CD4-positive, CD25-positive, alpha-beta regulatory T cell (primary cell): Measurements from ENCODE around the gene MAP4K2. TPM values are rescaled to one million over a fixed set of nuclear protein-coding genes. Genes with fewer than 3 reads are reported as not detected.
A peak's percentile ranks its signal among the peaks of the same experiment; 100 is the strongest.

Experiments used
- ATAC-seq, 2 donors: fragments of 150-1000 bp; cut with Tn5 transposase; one replicate each; pipeline ENCODE4 v1.10.0; 2021; ENCODE audit warnings: low read depth in 2 of 2, moderate number of reproducible peaks in 2 of 2, moderate library complexity in 1 of 2
- DNase-seq, 3 donors: peaks; one replicate each; pipeline versions ENCODE4 v3.0.0 to v3.0.0-alpha.2; 2012 to 2022; ENCODE audit warnings: mixed read lengths in 1 of 3
- H3K27ac ChIP-seq: one replicate; pipeline ENCODE4 v1.7.0; 2013; ENCODE audit warnings: mild to moderate bottlenecking, low read length; ENCODE audit not compliant: insufficient read depth, poor library complexity, severe bottlenecking
- H3K27me3 ChIP-seq: one replicate; pipeline ENCODE4 v1.7.0; 2013; ENCODE audit warnings: low read length; ENCODE audit not compliant: control insufficient read depth, insufficient read depth
- H3K36me3 ChIP-seq: one replicate; pipeline ENCODE4 v1.7.0; 2013; ENCODE audit warnings: mild to moderate bottlenecking, low read length, moderate library complexity; ENCODE audit not compliant: control insufficient read depth, insufficient read depth
- H3K4me1 ChIP-seq: 2 replicates; pipeline ENCODE4 v1.7.0; 2013; ENCODE audit warnings: mild to moderate bottlenecking, low read length; ENCODE audit not compliant: insufficient read depth, control insufficient read depth, poor library complexity, severe bottlenecking
- H3K4me3 ChIP-seq: one replicate; pipeline ENCODE4 v1.7.0; 2013; ENCODE audit warnings: low read depth, mild to moderate bottlenecking, low read length, moderate library complexity
- H3K9me3 ChIP-seq, 2 experiments: 1 replicate in 1 of 2; 2 replicates in 1 of 2; pipeline ENCODE4 v1.7.0; 2013; ENCODE audit warnings: low read length in 2 of 2, mild to moderate bottlenecking in 1 of 2, moderate library complexity in 1 of 2; ENCODE audit not compliant: control insufficient read depth in 2 of 2
- H3K27ac Mint-ChIP-seq, 3 donors: one replicate each; pipeline ENCODE4 v1.8.0; 2020 to 2022; ENCODE audit warnings: mild to moderate bottlenecking in 3 of 3, mixed read lengths in 3 of 3, moderate library complexity in 2 of 3
- H3K27me3 Mint-ChIP-seq: one replicate; pipeline ENCODE4 v1.8.0; 2022; ENCODE audit warnings: mild to moderate bottlenecking, mixed read lengths
- H3K36me3 Mint-ChIP-seq: one replicate; pipeline ENCODE4 v1.8.0; 2020; ENCODE audit warnings: mixed read lengths
- H3K4me1 Mint-ChIP-seq, 4 donors: one replicate each; pipeline ENCODE4 v1.8.0; 2020 to 2022; ENCODE audit warnings: mixed read lengths in 4 of 4, mild to moderate bottlenecking in 1 of 4
- H3K4me3 Mint-ChIP-seq, 4 donors: one replicate each; pipeline ENCODE4 v1.8.0; 2020 to 2022; ENCODE audit warnings: mild to moderate bottlenecking in 4 of 4, mixed read lengths in 4 of 4, moderate library complexity in 3 of 4
- H3K9me3 Mint-ChIP-seq, 7 donors: one replicate each; pipeline ENCODE4 v1.8.0; 2020 to 2022; ENCODE audit warnings: mixed read lengths in 7 of 7, mild to moderate bottlenecking in 3 of 7, moderate library complexity in 2 of 7
- polyA plus RNA-seq, 4 donors: library from polyadenylated mRNA; unstranded; fragments of 300-500 nt; fragmentation: Illumina TruSeq; gene quantifications; one replicate each; pipeline ENCODE4 v1.2.3, GENCODE V29; 2021
- total RNA-seq: library from RNA; stranded (reverse); gene quantifications from one replicate; pipeline ENCODE4 v1.2.3, GENCODE V29; 2022

Gene MAP4K2
- total and polyA plus RNA-seq, 5 donors from 2014 or later = 31.5 to 85.0 (median 35.2) TPM

DNA sequence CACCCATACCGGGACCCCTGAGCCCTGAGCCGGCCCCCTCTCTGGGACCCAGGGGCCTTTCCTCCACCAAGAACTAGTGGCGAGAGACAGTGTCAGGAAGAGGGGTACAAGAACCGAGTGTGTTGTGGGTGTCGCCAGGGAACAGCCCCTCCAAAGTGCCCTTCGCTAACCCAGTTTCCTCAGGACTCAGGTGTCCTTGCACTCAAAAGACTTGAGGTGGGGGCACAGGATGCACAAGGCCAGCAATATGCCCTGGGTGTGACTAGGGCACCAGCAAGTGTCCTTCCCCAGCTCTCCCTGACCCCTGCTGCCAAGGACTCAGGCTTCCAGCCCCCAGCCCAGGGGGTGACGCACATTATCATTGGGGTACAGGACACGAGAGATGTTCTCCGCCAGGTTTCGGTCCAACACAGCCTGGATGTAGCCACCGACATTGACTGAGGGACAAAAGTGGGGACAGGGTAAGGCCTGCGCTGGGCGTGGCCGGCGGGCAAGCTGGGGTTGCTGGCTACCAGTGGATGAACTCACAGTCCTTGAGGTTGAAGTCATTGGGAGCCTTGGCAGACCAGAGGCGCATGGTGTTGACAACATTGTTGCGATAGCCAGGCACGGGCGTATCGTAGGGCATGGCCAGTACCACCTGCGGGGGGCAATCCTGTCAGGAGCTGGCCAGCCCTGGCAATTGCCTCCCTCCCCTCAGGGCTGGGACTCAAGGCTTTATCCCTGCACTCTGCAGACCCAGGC, 47.9 kb downstream of the MAP4K2 start:
- no peak overlapping the region for H3K27ac ChIP-seq
- H3K27me3 ChIP-seq = no peaks in the 10 kb centered on the region
- no peaks in the 10 kb centered on the region for H3K27me3 Mint-ChIP-seq
- H3K36me3 ChIP-seq = peaks cover 9% of the 10 kb centered on the region
- peaks cover 19% of the 10 kb centered on the region for H3K36me3 Mint-ChIP-seq
- H3K4me3 ChIP-seq = no peak overlapping the region
- ATAC-seq (no peak), DNase-seq (no peak)
- peaks cover 22% of the 10 kb centered on the region for H3K4me1 ChIP-seq
- H3K9me3 Mint-ChIP-seq = peaks cover 0 to under 1% (median 0%) of the 10 kb centered on the region in 7 donors
- H3K4me3 Mint-ChIP-seq = no peak overlapping the region
- H3K27ac Mint-ChIP-seq = peak overlapping the region in 1 of 3 donors; percentile 46
- H3K4me1 Mint-ChIP-seq = peaks cover 5 to 57% (median 6%) of the 10 kb centered on the region in 4 donors
- no peaks in the 10 kb centered on the region for H3K9me3 ChIP-seq

DNA sequence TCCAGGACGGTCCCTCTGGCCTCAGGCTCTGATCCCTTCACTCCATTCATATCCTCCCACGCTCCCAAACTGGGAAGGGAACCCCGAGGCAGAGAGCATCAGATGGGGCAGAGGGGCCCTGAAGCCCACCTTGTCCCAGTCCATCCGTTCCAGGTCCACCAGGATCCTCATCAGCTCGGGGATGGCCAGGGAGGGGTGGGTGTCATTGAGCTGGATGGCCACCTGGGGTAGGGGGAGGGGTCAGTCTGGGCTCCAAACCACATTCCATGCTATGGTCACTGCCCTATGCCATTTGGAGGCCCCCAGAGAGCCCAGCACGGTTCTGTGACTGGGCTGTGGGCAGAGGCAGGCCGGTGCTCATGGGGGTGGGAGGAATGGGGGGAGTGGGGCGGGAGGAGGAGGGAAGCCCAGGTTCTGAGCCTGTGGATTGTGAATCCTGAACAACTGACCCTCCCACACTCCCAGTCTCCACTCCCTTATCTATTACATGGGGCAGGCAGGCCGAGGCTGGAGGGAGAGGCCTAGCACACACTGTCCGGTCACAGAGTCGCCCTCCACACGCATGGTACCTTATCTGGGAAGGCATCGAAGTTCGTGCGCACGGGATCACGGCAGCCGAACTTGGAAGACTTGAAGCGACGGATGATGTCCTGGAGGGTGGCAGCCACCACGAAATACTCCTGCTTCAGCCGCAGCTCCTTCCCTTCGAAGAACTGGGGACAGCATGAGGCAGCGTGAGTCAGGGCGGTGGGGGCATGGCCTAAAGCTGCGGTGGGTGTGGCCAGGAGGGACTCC, 48.7 kb downstream of the MAP4K2 start:
- Histone ChIP-seq H3K36me3 (peaks cover 9% of the 10 kb centered on the region), H3K4me3 (no peak overlapping the region), H3K4me1 (peaks cover 14% of the 10 kb centered on the region), H3K9me3 (no peaks in the 10 kb centered on the region), H3K27me3 (no peaks in the 10 kb centered on the region), H3K27ac (no peak overlapping the region)
- Mint-ChIP-seq H3K9me3 (peaks cover 0 to 1% (median 0%) of the 10 kb centered on the region in 7 donors), H3K27ac (peak overlapping the region in 1 of 3 donors; percentile 64), H3K36me3 (peaks cover 19% of the 10 kb centered on the region), H3K4me1 (peaks cover 4 to 50% (median 7%) of the 10 kb centered on the region in 4 donors), H3K4me3 (no peak overlapping the region), H3K27me3 (no peaks in the 10 kb centered on the region)
- ATAC-seq = no peak
- DNase-seq = no peak

DNA sequence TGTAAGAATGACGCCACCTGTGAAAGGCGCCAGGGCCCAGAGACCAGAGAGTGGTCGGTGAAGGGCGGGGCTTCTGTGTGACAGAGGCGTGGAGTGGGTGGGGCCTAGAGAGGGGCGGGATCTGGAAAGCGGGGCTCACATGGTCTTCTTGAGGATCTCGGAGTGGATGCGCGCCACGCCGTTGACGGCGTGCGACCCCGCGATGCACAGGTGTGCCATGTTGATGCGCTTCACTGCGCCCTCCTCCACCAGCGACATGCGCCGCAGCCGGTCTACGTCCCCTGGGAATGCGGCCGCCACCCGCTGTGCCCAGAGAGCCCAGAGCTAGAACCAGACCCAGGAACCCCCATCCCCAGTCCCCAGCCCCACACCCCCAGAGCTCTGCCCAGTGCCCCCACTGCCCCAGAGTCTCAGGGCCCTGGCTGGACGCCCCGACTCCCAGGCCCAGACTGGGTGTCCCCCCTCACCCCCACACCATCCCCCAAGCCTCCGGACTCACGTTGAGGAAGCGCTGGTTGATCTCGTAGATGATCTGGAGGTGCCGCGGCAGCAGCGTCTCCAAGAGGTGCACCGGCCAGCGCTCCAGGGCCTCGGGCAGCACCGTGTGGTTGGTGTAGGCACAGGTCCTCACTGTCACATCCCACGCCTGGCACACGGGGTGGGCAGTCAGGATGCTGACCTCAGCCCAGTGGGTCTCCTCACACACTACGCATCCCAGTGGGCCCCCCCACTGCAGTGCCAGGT, 49.5 kb downstream of the MAP4K2 start:
- DNase-seq = no peak

DNA sequence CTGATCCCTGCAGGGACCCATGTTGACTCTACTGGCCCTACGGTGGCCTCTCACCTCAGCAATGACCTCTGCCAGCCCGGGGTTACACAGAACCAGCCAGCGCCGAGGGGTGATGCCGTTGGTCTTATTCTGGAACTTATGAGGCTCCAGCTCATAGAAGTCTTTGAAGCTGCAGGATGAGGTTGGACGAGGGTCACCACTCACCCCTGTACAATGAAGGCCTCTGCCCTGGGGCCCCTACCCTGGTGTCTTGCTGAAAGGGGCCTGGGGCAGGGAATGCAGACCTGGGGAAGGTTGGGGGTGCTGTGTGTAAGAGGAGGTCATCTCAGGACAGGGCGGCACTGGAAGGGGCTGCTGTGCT, 50.0 kb downstream of the MAP4K2 start:
- peaks cover 19% of the 10 kb centered on the region for H3K36me3 Mint-ChIP-seq
- no peaks in the 10 kb centered on the region for H3K27me3 ChIP-seq
- H3K4me1 ChIP-seq = peaks cover 10% of the 10 kb centered on the region
- peaks cover 9% of the 10 kb centered on the region for H3K36me3 ChIP-seq
- no peak overlapping the region for H3K4me3 ChIP-seq
- ATAC-seq (no peak), DNase-seq (no peak)
- H3K27ac ChIP-seq = no peak overlapping the region
- H3K4me1 Mint-ChIP-seq = peaks cover 5 to 44% (median 9%) of the 10 kb centered on the region in 4 donors
- H3K9me3 Mint-ChIP-seq = peaks cover 0 to 1% (median 0%) of the 10 kb centered on the region in 7 donors
- H3K9me3 ChIP-seq = no peaks in the 10 kb centered on the region
- H3K27me3 Mint-ChIP-seq = no peaks in the 10 kb centered on the region
- peak overlapping the region in 1 of 3 donors; percentile 48 for H3K27ac Mint-ChIP-seq
- H3K4me3 Mint-ChIP-seq = no peak overlapping the region

More for the DNA sequence above, 49.5 kb downstream of the MAP4K2 start:
- H3K9me3 ChIP-seq = no peaks in the 10 kb centered on the region
- no peak for ATAC-seq
- H3K27ac Mint-ChIP-seq = peak overlapping the region in 1 of 3 donors; percentile 64
- no peak overlapping the region for H3K4me3 ChIP-seq
- no peak overlapping the region for H3K27ac ChIP-seq
- no peaks in the 10 kb centered on the region for H3K27me3 ChIP-seq
- H3K4me3 Mint-ChIP-seq = no peak overlapping the region
- H3K9me3 Mint-ChIP-seq = peaks cover 0 to 1% (median 0%) of the 10 kb centered on the region in 7 donors
- H3K36me3 Mint-ChIP-seq = peaks cover 19% of the 10 kb centered on the region
- H3K4me1 Mint-ChIP-seq = peaks cover 4 to 43% (median 7%) of the 10 kb centered on the region in 4 donors
- H3K4me1 ChIP-seq = peaks cover 10% of the 10 kb centered on the region
- H3K36me3 ChIP-seq = peaks cover 9% of the 10 kb centered on the region
- no peaks in the 10 kb centered on the region for H3K27me3 Mint-ChIP-seq

DNA sequence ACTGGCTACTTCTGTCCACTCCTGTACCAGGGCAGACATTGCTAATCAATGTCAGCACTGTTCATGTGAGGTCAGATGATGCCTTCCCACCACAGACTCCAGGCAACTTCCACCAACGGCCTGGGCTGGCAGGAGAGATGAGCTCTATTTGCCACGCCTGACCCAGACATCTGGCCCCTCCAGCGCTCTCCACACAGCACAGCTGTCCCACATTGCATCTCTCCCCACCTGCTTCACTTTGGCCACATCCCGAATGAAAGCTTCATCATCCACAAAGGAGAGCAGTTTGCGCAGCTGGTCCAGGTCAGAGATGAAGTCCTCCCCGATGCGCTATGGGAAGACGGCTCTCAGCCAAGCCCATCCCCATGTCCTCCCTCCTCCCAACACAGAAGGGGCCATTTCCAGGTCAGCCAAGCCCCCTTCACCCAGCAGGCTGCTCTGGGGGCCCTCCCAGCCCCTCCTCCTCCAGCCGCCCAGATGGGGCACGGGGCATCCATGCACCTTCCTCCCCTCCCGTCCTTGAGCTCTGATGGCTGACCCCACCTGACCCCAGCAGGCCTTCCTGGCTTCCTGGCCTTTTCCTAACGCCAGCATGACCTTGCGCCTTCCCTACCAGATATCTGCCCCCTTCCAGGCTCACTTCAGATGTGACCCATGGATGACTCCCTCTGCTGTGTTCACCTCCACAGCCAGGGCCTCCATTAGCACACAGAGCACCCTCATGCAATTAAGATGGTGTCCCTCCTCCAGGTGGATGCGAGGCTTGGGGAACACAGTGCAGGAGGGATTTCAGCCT, 50.6 kb downstream of the MAP4K2 start:
- no peak for ATAC-seq
- no peak overlapping the region for H3K27ac ChIP-seq
- peaks cover 18% of the 10 kb centered on the region for H3K36me3 Mint-ChIP-seq
- H3K27me3 ChIP-seq = no peaks in the 10 kb centered on the region
- peaks cover 5 to 46% (median 10%) of the 10 kb centered on the region in 4 donors for H3K4me1 Mint-ChIP-seq
- no peaks in the 10 kb centered on the region for H3K9me3 ChIP-seq
- no peaks in the 10 kb centered on the region for H3K27me3 Mint-ChIP-seq
- H3K4me3 ChIP-seq = no peak overlapping the region
- H3K36me3 ChIP-seq = peaks cover 9% of the 10 kb centered on the region
- DNase-seq = no peak
- H3K4me3 Mint-ChIP-seq = no peak overlapping the region
- H3K9me3 Mint-ChIP-seq = peaks cover 0 to 1% (median 0%) of the 10 kb centered on the region in 7 donors
- peak overlapping the region in 1 of 3 donors; percentile 55 for H3K27ac Mint-ChIP-seq
- peaks cover 10% of the 10 kb centered on the region for H3K4me1 ChIP-seq

DNA sequence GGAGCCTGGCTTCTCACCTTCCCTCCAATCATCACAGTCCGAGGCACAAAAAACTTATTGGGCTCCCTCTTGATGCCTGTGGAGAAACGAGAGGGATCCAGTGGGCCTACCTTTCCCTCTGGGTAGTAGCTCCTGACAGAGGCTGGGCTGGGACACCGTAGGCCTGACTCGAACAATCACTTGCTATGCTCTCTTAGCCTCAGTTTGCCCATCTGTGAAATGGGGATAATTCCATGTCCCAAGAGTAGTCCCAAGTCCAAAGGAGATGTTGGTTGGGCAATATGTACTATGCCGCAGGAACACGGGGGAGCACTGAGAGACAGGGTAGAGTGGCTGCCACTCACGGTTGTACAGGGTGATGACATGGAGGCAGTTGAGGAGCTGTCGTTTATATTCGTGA, 51.4 kb downstream of the MAP4K2 start:
- Histone ChIP-seq H3K9me3 (no peaks in the 10 kb centered on the region), H3K4me3 (no peak overlapping the region), H3K27ac (no peak overlapping the region), H3K27me3 (no peaks in the 10 kb centered on the region), H3K36me3 (peaks cover 9% of the 10 kb centered on the region), H3K4me1 (peaks cover 10% of the 10 kb centered on the region)
- ATAC-seq = no peak
- Mint-ChIP-seq H3K9me3 (peaks cover 0 to 1% (median 0%) of the 10 kb centered on the region in 7 donors), H3K27ac (peak overlapping the region in 2 of 3 donors; percentile 5 to 42), H3K4me1 (peaks cover 5 to 49% (median 11%) of the 10 kb centered on the region in 4 donors), H3K36me3 (peaks cover 16% of the 10 kb centered on the region), H3K4me3 (peak overlapping the region in 1 of 4 donors; percentile 69), H3K27me3 (no peaks in the 10 kb centered on the region)
- DNase-seq = no peak

DNA sequence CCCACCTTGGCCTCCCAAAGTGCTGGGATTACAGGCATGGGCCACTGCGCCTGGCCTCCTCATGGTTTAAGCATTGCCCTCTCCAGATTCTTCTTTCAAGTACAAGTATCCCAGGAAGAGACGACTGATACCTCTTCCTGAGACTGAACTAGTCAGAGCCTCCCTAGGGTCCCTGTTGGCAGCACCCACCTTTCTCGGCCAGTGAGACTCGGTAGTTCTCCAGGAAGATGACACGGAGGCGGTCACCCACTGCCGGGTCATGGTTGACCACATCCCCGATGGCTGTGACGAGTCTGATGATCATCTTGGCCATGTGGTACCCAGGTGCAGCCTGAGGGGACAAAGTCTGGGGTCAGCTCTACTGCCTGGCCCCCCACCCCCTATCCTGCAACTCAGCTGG, 51.9 kb downstream of the MAP4K2 start:
- Histone ChIP-seq H3K4me3 (no peak overlapping the region), H3K9me3 (no peaks in the 10 kb centered on the region), H3K4me1 (peaks cover 14% of the 10 kb centered on the region), H3K27ac (no peak overlapping the region), H3K36me3 (peaks cover 9% of the 10 kb centered on the region), H3K27me3 (no peaks in the 10 kb centered on the region)
- Mint-ChIP-seq H3K27me3 (no peaks in the 10 kb centered on the region), H3K27ac (peak overlapping the region; percentile 80 to 86 (median 83)), H3K4me1 (peaks cover 5 to 54% (median 14%) of the 10 kb centered on the region in 4 donors), H3K4me3 (peak overlapping the region in 1 of 4 donors; percentile 69), H3K36me3 (peaks cover 16% of the 10 kb centered on the region), H3K9me3 (peaks cover 0 to 1% (median 0%) of the 10 kb centered on the region in 7 donors)
- DNase-seq (no peak), ATAC-seq (no peak)
